ENCODE results near the gene PEPD. TPM values are rescaled to one million over a fixed set of nuclear protein-coding genes. Genes with fewer than 3 reads are reported as not detected.

The PEPD gene
- total and polyA plus RNA-seq, 7 experiments from 2014 or later, result 21.9 to 126 (median 24.6) TPM

DNA sequence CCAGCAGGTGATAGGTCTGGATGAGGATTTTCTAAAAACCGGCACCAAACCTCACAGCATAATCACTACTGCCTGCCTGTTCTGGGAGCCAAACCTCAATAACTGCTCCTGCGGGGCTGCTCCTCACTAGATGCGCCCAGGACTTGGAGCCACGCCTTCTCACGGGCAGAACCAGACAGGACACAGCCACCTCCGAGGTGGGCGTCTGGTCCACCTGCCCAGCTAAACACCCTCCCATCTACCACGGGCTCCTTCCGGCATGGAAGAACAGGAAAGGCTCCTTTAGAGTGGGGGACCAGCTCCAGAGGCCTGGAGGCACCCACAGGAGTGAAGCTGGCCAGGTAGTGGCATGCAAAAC lies 73.5 kb downstream of the PEPD start:
- H3K27ac ChIP-seq (ENCODE audit: low read depth, low read length), result no peak overlapping the region
- H3K27me3 ChIP-seq (ENCODE audit: control insufficient read depth in 2 of 2, insufficient read depth in 2 of 2, low read length in 2 of 2), result no peaks in the 10 kb centered on the region
- no peak overlapping the region for H3K4me3 Mint-ChIP-seq
- H3K27ac Mint-ChIP-seq, result no peak overlapping the region
- ATAC-seq (no peak), DNase-seq (no peak)
- H3K27me3 Mint-ChIP-seq, result peaks cover 0 to 2% (median 0%) of the 10 kb centered on the region in 5 donors
- H3K36me3 ChIP-seq (ENCODE audit: control insufficient read depth in 2 of 3, insufficient read depth in 3 of 3, low read length in 3 of 3), result no peaks in the 10 kb centered on the region
- H3K9me3 Mint-ChIP-seq, result peaks cover 0 to 3% (median 0%) of the 10 kb centered on the region in 11 donors
- peaks cover 0 to 5% (median 0%) of the 10 kb centered on the region in 7 donors for H3K4me1 Mint-ChIP-seq
- intact Hi-C loops (cut with micrococcal nuclease), result no loop called here
- CTCF ChIA-PET, result no interaction called here
- POLR2A ChIA-PET, result no interaction called here
- no peak overlapping the region for H3K4me3 ChIP-seq (ENCODE audit: low read length)
- peaks cover 0 to 25% (median 11%) of the 10 kb centered on the region in 5 donors for H3K36me3 Mint-ChIP-seq
- H3K9me3 ChIP-seq (ENCODE audit: control insufficient read depth in 2 of 3, low read length in 3 of 3), result no peaks in the 10 kb centered on the region
- H3K4me1 ChIP-seq (ENCODE audit: control insufficient read depth in 2 of 2, insufficient read depth in 2 of 2, low read length in 2 of 2), result no peaks in the 10 kb centered on the region

DNA sequence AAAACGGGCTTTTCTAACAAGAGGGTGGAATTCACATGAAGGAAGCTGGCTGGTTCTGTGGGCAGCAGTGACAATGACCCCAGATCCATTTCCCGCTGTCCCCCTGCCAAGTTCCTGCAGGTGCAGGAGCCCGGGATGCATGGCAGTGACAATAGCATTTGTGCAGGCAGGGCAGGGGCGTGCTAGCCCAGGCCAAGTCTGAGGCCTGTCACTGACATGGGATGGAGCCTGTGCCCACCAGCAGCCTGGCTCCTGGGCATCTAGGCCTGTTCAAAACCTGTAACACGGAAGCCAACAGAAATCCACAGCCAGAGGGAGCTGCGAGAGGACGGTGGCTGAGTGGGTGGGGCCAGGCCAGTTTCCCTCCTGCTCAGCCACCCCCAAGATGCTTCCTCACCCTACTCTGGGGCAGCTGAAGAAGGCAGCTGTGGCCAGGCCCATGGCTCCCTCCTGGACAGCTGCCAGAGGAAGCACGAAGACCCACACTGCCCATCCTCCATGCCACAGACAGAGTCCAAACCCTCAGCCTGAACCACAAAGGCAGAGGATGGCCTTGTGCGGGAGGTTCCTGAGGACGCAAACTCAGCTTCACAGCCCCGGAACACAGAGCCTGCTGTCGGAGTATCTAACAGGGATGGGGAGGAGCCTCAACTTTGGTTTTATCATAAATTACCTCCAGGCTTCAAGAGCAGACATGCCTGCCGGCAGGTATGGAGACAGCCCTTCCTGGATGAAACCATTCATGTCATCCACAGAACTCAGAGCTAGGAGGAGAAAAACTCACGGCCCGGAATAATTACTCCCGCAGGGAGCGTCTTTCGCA lies 74.0 kb downstream of the PEPD start:
- Mint-ChIP-seq H3K36me3 (peaks cover 0 to 30% (median 15%) of the 10 kb centered on the region in 5 donors), H3K27ac (no peak overlapping the region), H3K4me3 (no peak overlapping the region), H3K27me3 (peaks cover 0 to 2% (median 0%) of the 10 kb centered on the region in 5 donors), H3K9me3 (peaks cover 0 to 3% (median 0%) of the 10 kb centered on the region in 11 donors), H3K4me1 (peaks cover 0 to 5% (median 0%) of the 10 kb centered on the region in 7 donors)
- ChIA-PET CTCF (no interaction called here), POLR2A (no interaction called here)
- no peak overlapping the region for H3K27ac ChIP-seq (ENCODE audit: low read depth, low read length)
- no peaks in the 10 kb centered on the region for H3K36me3 ChIP-seq (ENCODE audit: control insufficient read depth in 2 of 3, insufficient read depth in 3 of 3, low read length in 3 of 3)
- no peaks in the 10 kb centered on the region for H3K4me1 ChIP-seq (ENCODE audit: control insufficient read depth in 2 of 2, insufficient read depth in 2 of 2, low read length in 2 of 2)
- no peak for DNase-seq
- no peak overlapping the region for H3K4me3 ChIP-seq (ENCODE audit: low read length)
- H3K9me3 ChIP-seq (ENCODE audit: control insufficient read depth in 2 of 3, low read length in 3 of 3), result no peaks in the 10 kb centered on the region
- intact Hi-C loops (cut with micrococcal nuclease), result no loop called here
- ATAC-seq, result no peak
- H3K27me3 ChIP-seq (ENCODE audit: control insufficient read depth in 2 of 2, insufficient read depth in 2 of 2, low read length in 2 of 2), result no peaks in the 10 kb centered on the region

DNA sequence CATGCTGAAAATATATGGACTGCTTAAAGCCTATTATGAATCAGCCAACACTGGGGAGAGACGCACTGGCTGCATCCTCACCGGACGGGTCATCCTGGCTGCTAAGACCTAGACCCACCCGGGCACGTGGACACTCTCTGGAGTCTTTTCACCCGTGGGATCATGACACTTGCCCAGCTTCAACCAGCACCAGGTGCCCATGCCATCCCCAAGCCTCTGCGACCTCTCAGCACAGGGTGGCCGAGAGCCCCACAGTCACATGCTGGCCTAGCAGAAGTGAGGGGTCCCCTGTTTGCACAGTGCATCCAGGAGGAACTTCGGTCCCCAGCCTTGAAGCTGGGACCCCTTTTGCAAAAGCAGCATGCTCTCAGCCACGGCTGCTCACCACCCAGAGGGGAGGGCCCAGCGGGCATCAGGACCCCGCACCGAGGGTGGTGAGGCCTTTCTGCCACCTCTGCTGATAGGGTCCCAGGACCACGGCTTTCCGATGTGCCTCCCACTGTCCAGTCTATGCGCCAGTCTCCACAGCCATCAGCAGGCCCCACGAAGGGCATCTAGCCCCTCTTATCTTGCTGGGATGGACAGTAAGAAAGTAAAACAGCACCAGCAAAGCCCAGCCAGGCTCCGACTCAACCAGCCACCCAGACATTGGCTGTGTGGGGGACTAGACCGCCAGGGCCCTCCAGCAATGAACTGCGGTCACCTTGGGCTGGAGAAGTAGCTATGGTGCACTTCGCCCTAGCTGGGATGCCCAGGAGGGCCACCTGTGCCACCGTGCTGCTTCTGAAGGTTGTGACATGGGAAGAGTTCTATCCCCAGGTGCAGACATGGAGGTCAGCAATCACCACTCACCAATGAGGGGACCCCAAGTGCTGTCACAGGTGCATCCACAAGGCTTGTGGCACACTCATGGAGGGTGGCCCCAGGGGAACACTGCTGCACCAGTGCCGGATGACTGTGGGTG lies 75.0 kb downstream of the PEPD start:
- Mint-ChIP-seq H3K36me3 (peaks cover 0 to 32% (median 15%) of the 10 kb centered on the region in 5 donors), H3K4me3 (no peak overlapping the region), H3K27ac (no peak overlapping the region), H3K4me1 (peaks cover 0 to 5% (median 0%) of the 10 kb centered on the region in 7 donors), H3K27me3 (peaks cover 0 to 2% (median 0%) of the 10 kb centered on the region in 5 donors), H3K9me3 (peaks cover 0 to 3% (median 0%) of the 10 kb centered on the region in 11 donors)
- Histone ChIP-seq H3K27ac (ENCODE audit: low read depth, low read length) (no peak overlapping the region), H3K4me1 (ENCODE audit: control insufficient read depth in 2 of 2, insufficient read depth in 2 of 2, low read length in 2 of 2) (no peaks in the 10 kb centered on the region), H3K27me3 (ENCODE audit: control insufficient read depth in 2 of 2, insufficient read depth in 2 of 2, low read length in 2 of 2) (no peaks in the 10 kb centered on the region), H3K4me3 (ENCODE audit: low read length) (no peak overlapping the region), H3K9me3 (ENCODE audit: control insufficient read depth in 2 of 3, low read length in 3 of 3) (no peaks in the 10 kb centered on the region), H3K36me3 (ENCODE audit: control insufficient read depth in 2 of 3, insufficient read depth in 3 of 3, low read length in 3 of 3) (no peaks in the 10 kb centered on the region)
- intact Hi-C loops (cut with micrococcal nuclease), result no loop called here
- CTCF ChIA-PET, result no interaction called here
- DNase-seq, result no peak
- POLR2A ChIA-PET, result no interaction called here
- ATAC-seq, result no peak

DNA sequence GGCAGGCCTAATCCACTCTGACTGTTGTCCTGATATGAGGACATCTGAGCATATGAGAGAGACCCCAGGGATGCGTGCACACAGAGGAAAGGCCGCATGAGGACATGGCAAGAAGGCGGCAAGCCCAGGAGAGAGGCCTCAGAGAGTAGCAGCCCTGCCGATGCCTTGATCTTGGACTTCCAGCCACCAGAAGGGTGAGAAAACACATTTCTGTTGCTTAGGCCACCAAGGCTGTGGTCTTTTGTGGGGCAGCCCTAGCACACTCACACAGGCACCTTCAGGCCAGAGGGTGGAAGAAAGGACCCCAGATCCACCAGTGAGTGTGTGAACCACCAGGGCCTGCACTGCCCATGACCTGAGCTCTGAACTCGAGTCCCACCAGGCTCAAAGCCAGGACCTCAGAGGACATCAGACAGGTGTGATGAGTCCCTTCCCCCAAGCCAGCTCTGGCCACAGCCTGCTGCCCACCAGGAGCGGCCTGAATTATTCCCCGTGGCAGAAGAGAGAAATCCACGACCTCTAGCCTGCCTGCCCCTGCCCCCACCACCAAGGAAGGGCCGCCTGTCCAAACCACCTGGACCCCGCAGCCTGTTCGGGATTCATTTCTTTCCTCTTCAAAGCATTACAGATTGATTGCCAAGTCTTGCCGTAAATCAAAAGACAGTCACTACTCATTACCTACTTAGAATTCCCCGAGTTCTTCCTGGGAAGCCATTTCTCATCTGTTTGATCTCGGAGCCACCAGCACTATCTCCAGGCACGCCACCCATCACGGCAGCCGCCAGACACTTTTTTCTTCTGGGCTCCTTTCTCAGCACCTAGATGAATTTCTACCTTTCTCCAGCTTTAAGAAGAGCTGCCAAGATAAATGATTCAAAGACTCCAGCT lies 75.9 kb downstream of the PEPD start:
- H3K4me1 Mint-ChIP-seq, result peaks cover 0 to 5% (median 0%) of the 10 kb centered on the region in 7 donors
- no peak overlapping the region for H3K27ac ChIP-seq (ENCODE audit: low read depth, low read length)
- DNase-seq, result no peak
- H3K9me3 Mint-ChIP-seq, result peaks cover 0 to 3% (median 0%) of the 10 kb centered on the region in 11 donors
- no peaks in the 10 kb centered on the region for H3K9me3 ChIP-seq (ENCODE audit: control insufficient read depth in 2 of 3, low read length in 3 of 3)
- ChIA-PET CTCF (no interaction called here), POLR2A (no interaction called here)
- peaks cover 0 to 2% (median 0%) of the 10 kb centered on the region in 5 donors for H3K27me3 Mint-ChIP-seq
- peaks cover 0 to 36% (median 15%) of the 10 kb centered on the region in 5 donors for H3K36me3 Mint-ChIP-seq
- no peak overlapping the region for H3K27ac Mint-ChIP-seq
- no peak overlapping the region for H3K4me3 Mint-ChIP-seq
- no peak overlapping the region for H3K4me3 ChIP-seq (ENCODE audit: low read length)
- ATAC-seq, result no peak
- H3K27me3 ChIP-seq (ENCODE audit: control insufficient read depth in 2 of 2, insufficient read depth in 2 of 2, low read length in 2 of 2), result no peaks in the 10 kb centered on the region
- intact Hi-C loops (cut with micrococcal nuclease), result no loop called here
- H3K4me1 ChIP-seq (ENCODE audit: control insufficient read depth in 2 of 2, insufficient read depth in 2 of 2, low read length in 2 of 2), result no peaks in the 10 kb centered on the region
- no peaks in the 10 kb centered on the region for H3K36me3 ChIP-seq (ENCODE audit: control insufficient read depth in 2 of 3, insufficient read depth in 3 of 3, low read length in 3 of 3)

DNA sequence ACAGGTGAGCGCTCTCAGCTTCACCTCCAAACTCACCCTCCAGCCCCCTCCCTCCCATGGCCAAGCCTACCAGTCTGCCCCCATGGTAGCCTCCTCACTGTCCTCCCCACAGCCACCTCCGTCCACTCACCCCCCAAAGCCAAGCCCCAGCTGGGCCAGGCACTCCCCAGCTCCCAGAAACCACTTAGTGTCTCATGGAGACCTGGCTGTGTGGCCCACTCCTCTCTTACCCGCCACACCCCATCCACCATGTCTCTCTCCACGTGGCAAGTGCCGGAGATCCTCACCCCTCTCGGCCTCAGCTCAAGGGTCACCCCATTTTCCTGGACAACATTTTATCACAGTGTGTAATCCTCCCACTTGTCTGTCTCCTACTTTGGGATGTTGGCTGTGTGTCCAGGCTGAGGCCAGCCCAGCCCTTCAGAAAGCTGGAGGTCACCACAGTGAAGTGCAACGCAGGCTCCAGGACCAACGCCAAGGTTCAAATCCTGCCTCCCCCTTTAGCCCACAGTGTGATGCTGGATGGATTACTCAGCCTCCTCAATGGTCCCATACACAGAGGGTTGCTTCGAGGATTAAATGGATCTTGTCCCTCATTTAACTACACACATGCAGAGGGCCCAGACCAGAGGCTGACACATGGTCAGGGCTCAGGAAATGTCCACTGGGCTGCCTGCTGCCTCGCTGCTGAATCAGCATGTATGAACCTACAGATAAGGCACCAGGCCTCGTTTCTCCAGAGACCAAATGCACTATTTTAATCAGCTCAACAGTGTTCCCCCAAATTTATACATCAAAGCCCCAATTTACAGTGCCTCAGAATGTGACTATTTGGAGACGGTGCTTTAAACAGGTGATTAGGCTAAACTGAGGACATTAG lies 76.8 kb downstream of the PEPD start:
- Histone ChIP-seq H3K4me3 (ENCODE audit: low read length) (no peak overlapping the region), H3K4me1 (ENCODE audit: control insufficient read depth in 2 of 2, insufficient read depth in 2 of 2, low read length in 2 of 2) (no peaks in the 10 kb centered on the region), H3K27me3 (ENCODE audit: control insufficient read depth in 2 of 2, insufficient read depth in 2 of 2, low read length in 2 of 2) (no peaks in the 10 kb centered on the region), H3K9me3 (ENCODE audit: control insufficient read depth in 2 of 3, low read length in 3 of 3) (no peaks in the 10 kb centered on the region), H3K27ac (ENCODE audit: low read depth, low read length) (no peak overlapping the region), H3K36me3 (ENCODE audit: control insufficient read depth in 2 of 3, insufficient read depth in 3 of 3, low read length in 3 of 3) (no peaks in the 10 kb centered on the region)
- H3K4me1 Mint-ChIP-seq, result peaks cover 0 to 5% (median 0%) of the 10 kb centered on the region in 7 donors
- H3K27ac Mint-ChIP-seq, result no peak overlapping the region
- ChIA-PET CTCF (no interaction called here), POLR2A (no interaction called here)
- H3K4me3 Mint-ChIP-seq, result no peak overlapping the region
- DNase-seq (no peak), ATAC-seq (no peak)
- peaks cover 0 to 38% (median 15%) of the 10 kb centered on the region in 5 donors for H3K36me3 Mint-ChIP-seq
- peaks cover 0 to 2% (median 0%) of the 10 kb centered on the region in 5 donors for H3K27me3 Mint-ChIP-seq
- H3K9me3 Mint-ChIP-seq, result peaks cover 0 to 3% (median 0%) of the 10 kb centered on the region in 11 donors
- intact Hi-C loops (cut with micrococcal nuclease), result no loop called here

Measured in naive thymus-derived CD4-positive, alpha-beta T cell (primary cell).